WERI-Rb-1 (cell line): Measurements from ENCODE around the gene SYTL3.

Experiments used
- DNase-seq: peaks from one replicate; pipeline ENCODE4 v3.0.0-alpha.2; 2020
- H3K27ac ChIP-seq: fragments of 250-450 bp; sonication (Bioruptor Pico); 2 replicates; pipeline ENCODE4 v1.5.1; 2020; ENCODE audit warnings: mild to moderate bottlenecking, moderate library complexity
- H3K27me3 ChIP-seq: fragments of 250-450 bp; sonication (Bioruptor Pico); 2 replicates; pipeline ENCODE4 v1.5.1; 2021; ENCODE audit warnings: mild to moderate bottlenecking, low read depth, moderate library complexity; ENCODE audit not compliant: insufficient read depth, severe bottlenecking
- H3K36me3 ChIP-seq: fragments of 250-450 bp; sonication (Bioruptor Pico); 2 replicates; pipeline ENCODE4 v1.5.1; 2020; ENCODE audit warnings: mild to moderate bottlenecking, moderate library complexity
- H3K4me3 ChIP-seq: 2 replicates; pipeline ENCODE4 v1.5.1; 2011; ENCODE audit warnings: low read depth, mild to moderate bottlenecking, control low read depth, low read length
- H3K9me3 ChIP-seq: fragments of 250-450 bp; sonication (Bioruptor Pico); 2 replicates; pipeline ENCODE4 v1.5.1; 2021; ENCODE audit warnings: mild to moderate bottlenecking, moderate library complexity; ENCODE audit not compliant: severe bottlenecking
- CTCF ChIP-seq: IDR thresholded peaks from 2 replicates; pipeline ENCODE4 v1.5.1; 2011; ENCODE audit warnings: low read depth, mild to moderate bottlenecking, control low read depth, inconsistent platforms, low read length

Gene SYTL3

GRCh38 chr6:158758451-158758860 lies 108.6 kb downstream of the SYTL3 start:
- Histone ChIP-seq H3K9me3 (no peaks in the 10 kb centered on the region), H3K27me3 (no peaks in the 10 kb centered on the region), H3K27ac (peak overlapping the region; percentile 95), H3K4me3 (no peak overlapping the region), H3K36me3 (peaks cover 6% of the 10 kb centered on the region; the same call in 1 of the 2 replicates)
- no peak for TF ChIP-seq CTCF
- peak; percentile 98 for DNase-seq

DNA sequence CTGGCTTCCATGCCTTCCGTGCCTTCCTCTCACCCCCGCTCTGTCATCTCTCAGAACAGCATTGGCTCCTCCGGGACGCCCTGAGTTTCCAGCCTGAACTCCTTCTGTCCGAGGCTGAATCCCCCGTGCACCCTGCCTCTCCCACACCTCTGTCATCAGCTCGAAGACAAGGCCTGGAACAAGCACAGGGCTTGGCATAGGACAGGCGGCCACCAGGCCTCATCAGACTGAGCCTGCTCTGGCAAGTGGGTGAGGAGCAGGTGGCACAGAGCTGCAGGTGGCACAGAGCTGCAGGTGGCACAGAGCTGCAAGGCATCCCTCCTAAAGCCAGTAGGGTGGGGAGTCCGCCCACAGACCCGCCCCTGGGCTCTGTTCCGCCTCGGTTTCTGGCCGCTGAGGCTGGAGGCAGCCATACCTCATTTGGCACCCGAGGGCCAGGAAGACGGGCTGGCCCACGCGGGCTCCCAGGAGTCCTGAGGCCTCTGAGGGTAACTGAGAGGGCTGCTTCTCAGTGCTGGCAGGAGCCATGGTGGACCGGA lies 109.2 kb downstream of the SYTL3 start:
- DNase-seq, result no peak
- no peaks in the 10 kb centered on the region for H3K27me3 ChIP-seq
- no peak overlapping the region for H3K4me3 ChIP-seq
- H3K9me3 ChIP-seq, result no peaks in the 10 kb centered on the region
- H3K27ac ChIP-seq, result peak overlapping the region; percentile 95
- H3K36me3 ChIP-seq, result peaks cover 9% of the 10 kb centered on the region; the same call in 1 of the 2 replicates
- no peak for TF ChIP-seq CTCF

DNA sequence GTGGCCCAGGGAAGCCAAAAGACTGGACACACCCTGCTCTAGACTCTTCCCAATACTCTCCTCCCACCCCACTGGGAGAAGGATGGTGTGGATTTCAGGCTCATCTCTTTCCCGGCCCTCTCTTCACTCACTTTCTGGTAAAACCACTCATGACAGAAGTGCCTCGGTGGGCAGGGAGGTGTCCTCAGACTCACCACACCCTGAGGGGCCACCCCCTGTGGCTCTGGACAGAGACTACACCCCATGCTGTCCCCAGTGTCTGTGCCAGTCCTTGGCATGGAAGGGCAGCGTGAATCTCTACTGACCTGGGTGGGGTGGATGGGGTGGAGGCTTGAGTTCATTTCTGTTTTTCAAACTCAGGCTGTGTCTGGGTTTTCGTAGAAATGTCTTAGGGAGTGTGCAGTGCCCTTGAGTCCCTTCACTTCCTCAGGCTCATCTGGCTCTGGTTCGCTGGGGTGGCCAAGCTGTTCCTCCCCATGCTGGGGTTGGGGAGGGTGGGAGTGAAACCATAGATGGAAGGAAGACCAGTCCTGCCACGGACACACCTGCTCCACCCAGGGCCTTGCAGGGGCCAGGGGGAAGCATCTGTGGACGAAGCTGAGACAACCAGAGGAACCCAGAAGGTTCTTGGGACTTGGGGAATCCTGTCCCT lies 110.2 kb downstream of the SYTL3 start:
- no peak for DNase-seq
- H3K4me3 ChIP-seq, result no peak overlapping the region
- no peak for TF ChIP-seq CTCF
- H3K27ac ChIP-seq, result peak overlapping the region; percentile 95
- peaks cover 18% of the 10 kb centered on the region for H3K36me3 ChIP-seq
- no peaks in the 10 kb centered on the region for H3K9me3 ChIP-seq
- no peaks in the 10 kb centered on the region for H3K27me3 ChIP-seq

DNA sequence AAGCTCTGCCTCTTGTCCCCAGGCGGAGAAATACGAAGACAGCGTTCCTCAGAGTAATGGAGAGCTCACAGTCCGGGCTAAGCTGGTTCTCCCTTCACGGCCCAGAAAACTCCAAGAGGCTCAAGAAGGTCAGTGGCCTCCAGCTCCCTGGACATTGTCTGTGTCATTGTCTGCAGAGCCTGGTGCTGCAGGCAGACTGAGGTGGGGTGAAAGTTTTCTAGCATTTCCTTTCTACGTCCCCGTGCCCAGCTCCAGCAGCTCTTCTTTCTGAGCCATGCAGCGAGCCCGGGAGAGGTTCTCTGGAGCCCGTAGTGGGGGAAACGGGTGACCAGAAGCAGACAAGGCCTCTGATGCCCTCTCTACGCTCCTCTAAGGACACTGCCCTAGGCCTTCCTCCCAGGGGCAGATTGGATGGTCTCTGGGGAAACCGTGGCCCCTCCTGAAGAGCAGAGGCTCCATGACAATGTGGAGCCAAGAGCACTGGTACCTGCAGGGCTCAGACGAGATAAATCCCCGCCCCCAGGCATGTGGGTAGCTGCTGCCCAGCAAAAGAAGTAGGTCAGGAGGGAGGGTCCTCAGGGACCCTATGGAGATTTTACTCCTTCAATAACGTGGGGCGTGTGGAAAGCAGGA lies 110.9 kb downstream of the SYTL3 start:
- H3K36me3 ChIP-seq, result peaks cover 24% of the 10 kb centered on the region

GRCh38 chr6:158761746-158762145 lies 111.9 kb downstream of the SYTL3 start:
- H3K4me3 ChIP-seq, result no peak overlapping the region
- H3K9me3 ChIP-seq, result no peaks in the 10 kb centered on the region
- peaks cover 34% of the 10 kb centered on the region for H3K36me3 ChIP-seq
- no peaks in the 10 kb centered on the region for H3K27me3 ChIP-seq
- H3K27ac ChIP-seq, result no peak overlapping the region
- no peak for TF ChIP-seq CTCF
- DNase-seq, result no peak

More for the DNA sequence above, 110.9 kb downstream of the SYTL3 start:
- no peak for DNase-seq
- Histone ChIP-seq H3K4me3 (no peak overlapping the region), H3K27me3 (no peaks in the 10 kb centered on the region), H3K27ac (peak overlapping the region; percentile 95), H3K9me3 (no peaks in the 10 kb centered on the region)
- TF ChIP-seq CTCF, result no peak
